SW 1271 (cell line): ENCODE data around the gene KCNAB1.
"Not testable (repeated sequence)": the region's sequence is repeated elsewhere in the genome, so short reads cannot be mapped to it uniquely, and the experiment has no call there.

Experiments
- DNase-seq, 2 experiments: peaks; one replicate each; lab custom pipeline; 2025; lab: John Stamatoyannopoulos, UW

KCNAB1 gene

DNA sequence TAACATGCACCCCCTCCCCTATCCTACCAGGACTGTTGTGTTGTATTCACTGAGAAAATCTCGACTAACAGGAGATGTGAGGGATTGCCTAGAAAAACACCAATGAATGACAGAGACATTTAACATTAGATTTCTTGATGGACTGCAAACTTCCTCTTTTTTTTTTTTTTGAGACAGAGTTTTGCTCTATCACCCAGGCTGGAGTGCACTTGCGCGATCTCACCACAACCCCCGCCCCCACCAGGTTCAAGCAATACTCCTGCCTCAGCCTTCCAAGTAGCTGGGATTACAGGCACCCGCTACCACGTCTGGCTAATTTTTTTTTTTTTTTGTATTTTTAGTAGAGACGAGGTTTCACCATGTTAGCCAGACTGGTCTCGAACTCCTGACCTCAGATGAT lies 17.0 kb downstream of the KCNAB1 start:
- not testable (repeated sequence) for DNase-seq

DNA sequence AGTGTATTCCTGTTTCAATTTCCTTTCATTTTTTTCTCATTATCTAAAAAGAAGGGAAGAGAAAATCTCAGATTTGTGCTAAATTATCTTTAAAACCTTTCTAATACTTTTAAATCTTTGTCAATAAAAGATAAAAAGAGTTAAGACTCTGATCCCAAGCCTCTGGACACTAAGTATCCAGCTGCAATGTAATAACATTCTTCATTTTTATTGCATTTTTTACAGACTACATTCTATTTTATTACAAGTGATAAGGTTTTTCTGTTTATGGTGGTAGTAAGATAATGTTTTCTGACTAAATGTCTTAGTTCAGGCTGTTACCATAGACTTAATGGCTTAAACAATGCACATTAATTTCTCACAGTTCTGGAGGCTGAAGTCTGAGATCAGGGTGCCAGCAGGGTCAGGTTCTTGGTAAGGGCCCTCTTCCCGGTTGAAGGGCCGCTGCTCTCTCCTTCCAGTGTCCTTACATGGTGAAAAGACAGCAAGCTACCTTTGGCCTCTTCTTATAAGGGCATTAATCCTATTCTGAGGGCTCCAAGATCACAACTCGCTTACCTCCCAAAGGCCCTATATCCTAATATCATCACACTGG lies 19.7 kb downstream of the KCNAB1 start:
- no peak for DNase-seq

GRCh38 chr3:156142702-156143101 lies 22.3 kb downstream of the KCNAB1 start:
- no peak for DNase-seq

DNA sequence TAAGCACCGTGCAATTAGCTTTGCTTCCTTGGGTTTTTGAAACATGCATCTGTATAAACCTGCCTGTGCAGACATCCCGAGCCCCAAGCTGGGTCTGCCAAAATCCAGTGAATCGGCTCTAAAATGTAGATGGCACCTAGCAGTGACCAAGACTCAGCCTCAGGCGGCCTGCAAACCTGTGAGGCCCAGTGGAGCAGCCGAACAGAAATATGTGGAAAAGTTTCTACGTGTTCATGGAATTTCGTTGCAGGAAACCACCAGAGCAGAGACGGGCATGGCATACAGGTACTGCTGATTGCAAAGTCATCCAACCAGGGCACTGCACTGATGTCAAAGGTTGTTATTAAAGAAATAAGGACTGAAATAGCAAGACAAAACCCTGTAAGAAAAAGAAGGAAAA lies 22.8 kb downstream of the KCNAB1 start:
- DNase-seq, result no peak

DNA sequence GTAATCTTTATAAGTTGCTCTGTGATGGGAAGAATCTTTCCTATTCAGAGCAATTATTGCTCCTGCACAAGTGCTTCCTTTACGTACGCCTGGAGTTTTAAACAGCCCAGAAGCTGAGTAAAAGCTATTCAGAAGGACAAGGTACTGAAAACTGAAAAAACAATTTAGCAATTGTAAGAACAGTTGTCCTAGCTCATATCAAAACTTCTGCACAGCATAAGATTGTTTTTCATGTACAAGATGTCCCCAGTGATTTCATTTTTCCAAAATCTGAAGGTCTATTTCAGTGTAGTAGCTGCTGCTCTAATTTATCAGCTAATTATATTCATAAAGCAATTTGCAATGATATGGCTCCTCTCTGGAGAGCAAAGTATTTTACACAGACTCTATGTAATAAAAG lies 23.7 kb downstream of the KCNAB1 start:
- DNase-seq, result no peak

GRCh38 chr3:156145866-156146265 lies 25.5 kb downstream of the KCNAB1 start:
- no peak for DNase-seq

GRCh38 chr3:156148345-156148945 lies 28.1 kb downstream of the KCNAB1 start:
- DNase-seq, result no peak

- no peak for DNase-seq
Observed at GRCh38 chr3:156148946-156149381, 28.6 kb downstream of the KCNAB1 start.

GRCh38 chr3:156149876-156150275 lies 29.5 kb downstream of the KCNAB1 start:
- no peak for DNase-seq

DNA sequence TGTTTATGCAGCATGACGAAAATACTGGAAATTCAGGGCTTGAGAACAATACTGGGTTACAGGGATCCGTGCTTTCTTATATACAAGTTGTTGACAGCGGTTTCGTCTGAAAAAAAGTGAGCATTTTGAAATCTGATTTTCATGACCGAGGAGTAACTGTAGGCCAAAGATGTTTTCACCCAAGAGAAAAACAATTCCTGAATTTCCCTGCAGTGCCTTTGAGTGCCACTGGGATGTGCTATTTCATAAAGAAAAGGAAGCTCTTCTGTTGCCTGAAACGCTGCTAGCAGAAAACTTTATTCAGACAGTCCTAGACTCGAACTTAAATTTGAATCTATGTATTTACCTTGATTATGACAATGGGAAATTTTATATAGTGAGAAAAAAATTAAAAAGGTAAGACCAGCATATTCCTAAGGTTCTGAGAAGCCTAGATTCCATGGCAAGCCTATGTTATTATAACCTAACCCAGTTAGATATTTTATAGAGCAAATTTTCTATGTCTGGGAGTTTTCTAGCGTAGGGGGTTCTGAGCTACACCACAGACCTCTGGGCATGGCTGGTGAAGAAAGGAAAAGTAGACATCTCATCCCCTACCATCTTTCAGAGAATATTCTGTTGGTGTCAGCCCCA lies 30.2 kb downstream of the KCNAB1 start:
- peak in 1 of 2 experiments; percentile 44 for DNase-seq

DNA sequence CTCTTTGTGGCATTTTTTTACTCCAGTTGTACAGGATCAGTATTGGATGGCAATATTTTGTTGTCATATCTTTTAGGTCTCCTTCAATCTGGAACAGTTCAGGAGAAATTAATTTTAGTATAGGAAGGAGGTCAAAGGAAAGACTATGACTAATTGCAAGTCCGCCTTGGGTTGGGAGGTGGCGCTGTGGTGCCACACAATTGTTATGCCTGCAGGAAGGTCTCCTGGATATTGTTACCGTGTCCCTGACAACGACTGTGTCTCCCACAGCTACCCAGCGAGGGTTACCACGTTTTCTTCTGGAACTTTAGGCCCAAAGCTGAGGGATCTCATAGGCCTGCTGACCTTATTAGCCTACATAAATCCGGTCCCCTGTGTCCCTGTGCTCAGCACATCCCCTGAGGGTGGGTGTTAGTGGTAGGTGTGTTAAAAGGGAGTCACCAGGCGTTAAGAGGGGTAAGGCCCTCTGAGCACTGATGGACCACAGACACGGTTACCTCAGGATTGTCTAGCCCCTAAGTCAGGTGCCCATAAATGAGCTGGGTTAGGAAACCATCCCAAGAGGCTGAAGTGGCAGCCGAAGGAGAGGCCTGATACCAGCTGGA lies 31.5 kb downstream of the KCNAB1 start:
- DNase-seq, result peak in 1 of 2 experiments; percentile 57

DNA sequence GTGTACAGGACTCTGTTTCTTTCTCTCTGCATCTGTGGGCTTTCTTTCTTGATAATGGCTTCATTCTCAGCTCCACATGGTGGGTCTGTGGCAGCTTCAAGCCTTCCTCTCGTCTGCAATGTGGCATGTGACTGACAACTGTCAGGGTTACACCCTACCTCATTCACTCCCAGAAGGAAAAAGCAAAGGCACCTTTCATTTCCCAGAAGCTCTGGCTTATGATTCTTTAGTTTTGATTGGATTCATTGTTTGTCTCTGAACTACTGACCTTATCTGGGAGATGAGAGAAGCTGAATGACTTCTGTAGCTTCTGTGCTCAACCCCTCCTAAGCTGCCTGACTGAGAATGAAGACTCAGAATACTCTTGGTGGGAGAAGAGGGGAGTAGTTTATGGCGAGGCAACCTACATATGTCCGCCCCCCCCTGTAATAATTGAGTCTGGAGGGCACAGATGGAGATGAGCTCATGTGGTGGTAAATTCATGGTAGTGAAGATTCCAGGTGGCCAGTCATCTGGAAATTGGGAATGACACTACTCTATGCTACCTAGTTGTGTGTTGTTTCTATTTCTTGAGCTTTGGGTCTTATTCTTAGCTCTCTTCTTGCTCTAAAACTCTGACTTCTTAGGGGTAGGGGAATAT lies 38.4 kb downstream of the KCNAB1 start:
- DNase-seq, result no peak

GRCh38 chr3:156160647-156161046 lies 40.3 kb downstream of the KCNAB1 start:
- no peak for DNase-seq

DNA sequence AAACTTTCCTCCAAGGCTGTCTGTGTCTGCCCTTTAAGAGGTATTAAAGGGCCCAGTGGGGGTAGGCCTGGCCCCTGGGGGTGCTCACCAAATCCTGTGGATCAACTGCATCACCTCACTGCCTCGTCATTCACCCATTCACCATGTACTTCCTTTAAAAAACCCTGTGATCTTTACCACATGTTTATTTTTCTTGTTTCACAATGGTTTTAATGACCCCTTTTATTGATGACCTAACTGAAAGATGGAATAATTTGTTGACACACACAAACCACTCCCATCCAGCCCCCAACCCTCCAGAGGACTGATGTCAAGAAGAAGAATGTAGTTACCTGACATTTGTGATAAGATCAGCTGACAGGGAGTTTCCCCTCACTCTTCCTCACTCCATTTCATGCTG lies 40.8 kb downstream of the KCNAB1 start:
- DNase-seq, result no peak

GRCh38 chr3:156163848-156164247 lies 43.5 kb downstream of the KCNAB1 start:
- DNase-seq, result no peak

- no peak for DNase-seq
Observed at GRCh38 chr3:156166808-156167207, 46.4 kb downstream of the KCNAB1 start.

DNA sequence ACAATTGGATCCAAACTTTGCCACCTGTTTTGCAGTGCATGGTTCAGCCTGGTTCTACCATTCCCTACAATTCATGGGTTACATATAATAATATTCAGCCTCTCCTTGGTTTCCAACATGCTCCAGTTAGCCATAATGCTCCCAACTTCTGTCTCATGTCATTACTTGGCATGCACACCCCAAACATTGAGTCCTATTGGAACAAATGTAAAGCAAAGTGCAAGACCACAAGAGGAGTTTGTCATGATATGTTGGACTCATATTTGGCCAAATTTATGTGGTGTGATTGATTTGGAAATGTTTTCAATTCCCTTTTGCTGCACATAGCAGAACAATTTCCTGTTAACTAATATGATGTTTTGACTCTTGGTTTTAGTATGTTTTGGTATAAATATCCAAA lies 50.2 kb downstream of the KCNAB1 start:
- DNase-seq, result no peak

DNA sequence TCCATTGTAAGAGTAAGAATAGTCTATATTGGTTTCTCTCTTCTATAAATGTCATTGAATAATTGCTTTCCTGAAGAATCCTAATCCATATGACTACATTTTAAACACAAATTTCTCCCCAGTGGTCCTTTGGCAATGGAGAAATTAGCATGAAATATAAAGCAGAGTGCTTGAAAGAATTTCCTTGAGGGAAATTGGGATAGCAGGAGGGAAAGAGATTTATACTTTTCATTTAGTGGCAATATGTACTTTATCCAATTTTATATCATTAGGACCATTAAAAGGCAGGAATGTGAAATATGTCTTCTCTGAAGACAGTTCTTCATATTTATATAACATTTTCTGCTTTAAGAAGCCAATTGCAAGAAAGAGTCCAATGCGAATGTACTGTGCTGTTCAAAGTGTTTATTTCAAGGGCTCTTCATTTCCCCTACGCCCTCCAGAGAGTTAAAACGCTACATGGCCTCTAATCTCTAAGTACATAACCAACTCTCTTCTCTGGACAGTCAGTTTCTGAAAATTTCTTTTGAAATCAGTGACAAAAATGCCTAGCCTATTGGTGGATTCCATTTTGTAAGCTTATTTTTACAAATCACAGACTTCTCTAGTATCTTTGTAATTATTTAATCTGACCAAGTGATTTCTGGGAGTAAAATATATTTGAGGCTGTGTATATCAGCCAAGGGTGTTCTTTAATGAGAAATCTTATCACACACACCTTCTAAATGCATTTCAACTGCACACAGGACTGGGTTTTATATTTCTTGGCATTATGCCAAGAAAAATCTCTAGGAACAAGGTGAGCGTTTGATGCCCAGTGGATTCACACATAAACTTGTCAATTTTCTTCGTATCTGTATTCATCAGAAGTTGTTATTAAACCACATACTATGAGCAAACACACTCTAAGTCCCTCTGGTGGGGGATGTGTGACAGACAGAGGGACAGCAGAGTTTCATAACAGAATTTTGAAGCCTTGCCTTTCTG lies 51.2 kb downstream of the KCNAB1 start:
- no peak for DNase-seq

DNA sequence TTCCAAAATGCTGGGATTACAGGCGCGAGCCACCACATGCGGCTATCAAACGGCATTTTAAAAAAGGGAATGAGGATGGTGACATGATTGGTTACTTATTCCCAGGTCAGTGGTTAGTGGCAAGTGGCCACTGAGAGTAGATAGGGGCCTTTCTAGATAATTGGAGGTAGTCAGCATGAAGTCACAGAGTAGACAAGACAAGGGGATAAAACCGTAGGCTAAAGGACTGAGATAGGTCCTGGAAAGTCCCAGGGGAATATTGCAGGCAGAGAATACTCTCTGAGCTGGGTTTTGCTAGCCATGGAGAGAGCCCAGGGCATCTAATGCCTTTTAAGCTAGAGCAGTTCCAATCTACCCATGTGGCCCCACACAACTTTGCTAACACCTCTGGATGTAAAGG lies 52.2 kb downstream of the KCNAB1 start:
- DNase-seq, result no peak

GRCh38 chr3:156174229-156174847 lies 54.0 kb downstream of the KCNAB1 start:
- DNase-seq, result no peak

GRCh38 chr3:156175570-156175969 lies 55.2 kb downstream of the KCNAB1 start:
- DNase-seq, result no peak
